SHP77 treated with DMSO at 0.1 percent for 48 hours (cell line): ENCODE results near the gene SEMA3G.

ENCODE experiments used
- DNase-seq: peaks from one replicate; lab custom pipeline; 2025; lab: John Stamatoyannopoulos, UW

SEMA3G gene

DNA sequence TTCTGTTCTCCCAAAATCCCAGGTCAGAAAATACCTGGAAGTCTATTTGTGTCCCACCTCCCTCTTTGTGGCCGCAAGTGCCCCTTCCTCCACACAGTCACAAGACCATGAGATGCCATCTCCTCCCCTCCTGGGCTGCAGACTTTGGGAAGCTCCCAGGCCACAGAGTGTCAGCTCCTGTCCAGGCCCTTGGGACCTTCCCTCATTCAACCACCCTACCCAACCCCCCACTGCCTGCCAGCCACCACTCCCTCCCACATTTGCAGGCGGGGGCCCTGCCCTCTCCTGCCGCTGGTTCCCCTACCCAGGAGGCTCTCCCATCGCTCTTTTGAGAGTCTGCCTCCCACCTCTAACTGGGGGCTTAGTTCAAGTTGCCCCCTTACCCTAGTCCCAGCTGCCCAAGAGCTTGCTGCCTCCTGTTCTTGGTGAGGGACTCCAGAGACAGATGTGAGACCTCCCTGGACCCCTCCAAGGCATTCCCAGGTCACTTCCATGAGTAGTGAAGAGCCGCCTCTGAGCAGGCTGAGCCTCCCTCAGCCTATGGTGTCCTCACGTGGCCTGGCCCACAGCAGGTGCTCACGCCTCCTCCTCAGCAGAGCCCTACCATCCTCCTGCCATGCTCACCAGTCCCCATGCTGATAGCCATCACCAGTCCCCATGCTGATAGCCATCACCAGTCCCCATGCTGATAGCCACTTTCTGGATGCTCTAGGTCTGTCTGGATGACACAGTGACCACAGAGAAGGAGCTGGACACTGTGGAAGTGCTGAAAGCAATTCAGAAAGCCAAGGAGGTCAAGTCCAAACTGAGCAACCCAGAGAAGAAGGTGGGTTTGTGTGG is 34.4 kb upstream of the SEMA3G start:
- DNase-seq = no peak

DNA sequence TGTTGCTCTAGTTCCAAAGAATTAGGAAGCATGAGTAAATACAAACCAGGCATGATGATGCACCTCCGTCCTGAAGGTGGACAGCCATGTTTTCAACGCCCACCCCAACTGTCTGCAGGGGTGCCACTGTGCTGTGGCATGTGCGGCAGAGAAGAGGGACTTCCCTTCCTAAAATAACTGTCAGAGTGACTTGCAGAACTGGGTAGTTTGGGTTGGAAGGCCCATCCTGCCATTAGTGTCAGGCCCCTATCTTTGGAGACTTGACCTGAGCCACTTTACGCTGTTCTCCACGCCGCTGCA is 32.8 kb upstream of the SEMA3G start:
- DNase-seq = no peak

DNA sequence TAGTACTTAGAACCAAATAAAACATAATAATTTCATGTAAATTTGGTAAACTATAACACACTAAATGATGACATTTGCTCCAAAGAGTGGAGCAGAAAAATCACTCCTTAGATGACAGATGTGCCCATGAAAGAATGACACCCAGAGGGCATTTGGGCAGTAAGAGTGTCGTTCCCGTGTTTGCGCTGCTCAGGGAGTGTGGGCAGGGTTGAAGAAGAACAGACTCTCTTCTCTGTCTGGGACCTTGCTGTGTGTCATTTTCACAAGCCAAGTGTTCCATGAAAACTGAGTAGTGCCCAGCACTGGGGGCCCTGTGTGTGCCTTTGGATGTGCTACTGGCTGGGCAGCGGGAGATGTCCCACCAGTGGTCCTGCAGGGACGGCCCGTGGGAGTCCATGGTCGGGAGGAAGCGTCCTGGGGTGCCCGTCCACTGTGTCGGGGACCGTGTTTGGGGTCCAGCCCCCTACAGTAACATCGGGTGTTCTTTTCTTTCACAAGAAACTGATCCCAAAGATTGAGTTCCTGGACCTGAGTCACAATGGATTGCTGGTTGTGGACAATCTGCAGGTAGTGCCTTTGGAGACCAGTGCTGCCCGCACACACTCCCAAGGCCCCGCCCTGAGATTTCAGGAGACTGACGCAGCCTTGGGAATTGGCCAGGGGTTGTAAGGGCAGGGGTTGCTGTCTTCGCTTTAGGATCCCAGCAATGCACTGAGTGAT is 32.3 kb upstream of the SEMA3G start:
- no peak for DNase-seq

DNA sequence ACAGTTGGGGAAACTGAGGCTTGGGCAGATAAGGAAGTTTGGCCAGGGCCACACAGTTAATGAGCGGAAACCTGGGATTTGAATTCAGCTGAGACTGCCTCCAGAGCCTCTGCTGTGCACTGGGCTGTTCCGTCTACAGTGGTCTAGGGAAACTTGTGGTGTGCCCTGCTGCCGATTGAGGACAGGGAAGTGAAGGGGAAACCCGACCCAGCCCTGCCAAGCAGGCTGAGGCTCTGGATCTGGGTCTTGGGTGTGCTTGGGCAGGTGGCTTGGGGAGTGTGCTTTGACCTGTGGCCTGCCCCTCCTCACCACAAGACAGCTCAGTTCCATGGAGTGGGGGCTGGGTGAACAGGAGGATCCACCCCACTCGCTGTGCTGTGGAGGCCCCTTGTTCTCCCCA is 28.1 kb upstream of the SEMA3G start:
- no peak for DNase-seq

DNA sequence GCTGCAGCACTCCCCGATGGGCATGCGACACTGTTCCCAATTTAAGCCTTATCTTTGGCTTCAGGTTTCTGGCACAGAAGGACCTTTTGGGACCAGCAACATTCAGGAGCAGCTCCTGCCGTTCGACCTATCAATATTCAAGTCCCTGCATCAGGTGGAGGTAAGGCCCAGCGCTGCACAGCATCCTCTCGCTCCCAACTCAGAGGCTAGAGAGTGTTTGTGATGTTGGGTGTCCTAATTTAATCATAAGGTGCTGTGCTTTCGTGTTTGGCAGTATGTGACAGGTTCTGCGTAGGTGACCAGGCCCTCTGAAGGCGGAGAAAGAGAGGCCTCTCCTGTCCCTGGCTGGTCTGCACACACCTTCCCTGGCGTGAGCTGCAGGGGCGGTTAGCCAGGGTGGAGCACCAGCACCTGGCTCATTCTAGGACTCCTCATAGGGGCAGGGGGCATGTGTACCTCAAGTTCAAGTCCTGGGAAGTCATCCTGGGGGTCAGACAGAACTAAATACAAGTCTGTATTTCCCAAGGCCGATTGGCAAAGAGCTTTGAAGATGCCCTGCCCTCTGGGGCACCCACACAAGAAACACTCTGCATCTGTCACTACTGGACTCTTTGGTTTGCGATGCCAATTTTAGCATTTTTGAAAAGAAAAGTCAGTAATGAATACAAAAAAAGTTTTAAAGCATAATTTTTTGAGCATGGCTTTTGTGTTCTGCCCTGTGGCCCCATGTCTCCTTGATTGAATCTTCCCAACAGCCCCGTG is 27.5 kb upstream of the SEMA3G start:
- DNase-seq = no peak

DNA sequence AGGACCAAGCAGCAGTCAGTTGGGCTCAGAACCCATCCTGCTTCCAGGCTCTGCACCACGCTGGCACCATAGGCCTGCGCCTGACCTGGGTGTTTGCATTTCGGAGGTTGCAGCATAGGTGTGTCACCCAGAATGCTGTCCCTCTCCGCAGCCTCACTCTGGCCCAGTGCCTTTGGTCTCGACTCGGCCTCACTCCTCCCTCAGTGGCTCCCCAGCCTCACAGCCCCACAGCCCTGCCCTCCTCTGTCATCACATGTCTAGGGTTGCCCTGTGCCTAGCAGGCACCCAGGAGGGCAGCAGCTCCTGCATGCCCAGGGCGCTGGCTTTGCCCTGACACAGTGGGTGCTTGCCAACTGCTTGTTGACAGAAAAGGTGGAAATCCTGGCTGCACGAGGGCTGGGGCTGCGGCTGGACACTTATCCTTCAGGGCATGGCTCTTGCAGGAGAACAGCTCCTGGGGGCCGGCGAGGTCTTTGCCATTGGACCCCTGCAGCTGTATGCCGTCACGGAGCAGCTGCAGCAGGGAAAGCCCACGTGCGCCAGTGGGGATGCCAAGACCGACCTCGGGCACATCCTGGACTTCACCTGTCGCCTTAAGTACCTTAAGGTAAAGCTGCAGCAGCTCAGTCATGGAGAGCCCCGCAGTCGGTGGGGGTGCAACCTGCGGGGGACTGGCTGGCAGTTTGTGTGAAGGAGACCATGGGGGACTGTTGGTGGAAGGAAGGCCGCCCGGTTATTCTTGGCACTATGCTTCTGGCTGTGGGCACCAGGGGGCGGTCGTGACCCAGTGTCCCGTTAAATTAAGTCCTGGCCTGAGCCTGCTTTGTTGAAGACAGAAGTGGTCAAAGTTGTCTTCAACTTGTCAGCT is 26.7 kb upstream of the SEMA3G start:
- no peak for DNase-seq

DNA sequence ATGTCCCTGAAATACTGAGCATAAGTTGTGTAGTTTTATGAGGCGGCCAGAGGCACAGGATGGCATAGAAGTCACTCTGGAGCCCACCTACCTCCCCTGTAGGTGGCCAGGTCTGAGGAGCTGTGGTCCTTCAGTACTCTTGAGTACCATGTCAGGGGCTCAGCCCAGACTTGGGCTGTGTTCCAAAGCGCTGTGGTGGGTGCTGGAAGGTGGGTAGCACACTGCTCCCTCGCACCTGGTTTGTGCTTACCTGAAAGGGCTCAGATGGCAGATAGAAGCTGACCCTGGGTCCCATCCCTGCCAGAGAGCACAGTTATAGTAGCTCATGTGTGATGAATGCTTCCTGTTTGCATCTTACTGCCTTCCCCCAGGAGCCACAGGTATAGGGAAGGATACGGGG is 26.0 kb upstream of the SEMA3G start:
- DNase-seq = no peak

DNA sequence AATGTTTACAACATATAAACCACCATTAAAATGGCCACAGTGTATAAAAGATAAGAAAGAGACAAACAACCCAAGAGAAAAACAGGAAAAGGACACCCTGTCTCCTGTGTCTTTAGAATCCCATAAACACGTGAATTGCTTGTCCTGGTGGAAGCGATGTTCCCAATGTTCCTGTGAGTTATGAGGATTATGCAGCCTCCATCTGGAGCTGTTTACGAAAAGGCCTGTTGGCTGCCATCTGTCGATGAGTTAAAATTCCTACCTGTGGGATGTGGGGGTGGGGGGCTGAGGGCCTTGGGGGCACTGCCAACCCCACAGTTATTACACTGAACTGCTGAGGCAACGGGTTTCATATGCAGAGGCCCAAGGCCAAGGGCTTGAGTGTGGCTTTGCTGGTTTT is 24.1 kb upstream of the SEMA3G start:
- no peak for DNase-seq

DNA sequence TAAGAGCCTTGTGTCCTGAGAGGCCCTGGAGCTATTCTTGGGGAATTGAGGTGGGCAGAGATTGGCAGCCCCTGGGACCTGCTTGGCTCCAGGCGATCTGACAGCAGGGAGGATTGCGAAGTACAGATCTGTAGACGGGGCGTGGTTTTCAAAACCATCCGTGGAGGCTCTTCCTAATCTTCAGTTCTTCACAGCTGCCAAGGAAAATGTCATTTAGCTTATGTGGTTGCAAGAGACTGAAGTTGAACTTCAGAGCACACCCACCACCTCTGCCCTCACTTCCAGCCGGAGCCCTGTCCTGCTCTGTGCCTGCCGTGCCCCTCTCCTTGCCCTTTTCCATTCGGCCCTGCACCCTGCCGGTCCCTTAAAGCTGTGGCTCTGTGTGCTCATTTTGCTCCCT is 23.4 kb upstream of the SEMA3G start:
- no peak for DNase-seq

DNA sequence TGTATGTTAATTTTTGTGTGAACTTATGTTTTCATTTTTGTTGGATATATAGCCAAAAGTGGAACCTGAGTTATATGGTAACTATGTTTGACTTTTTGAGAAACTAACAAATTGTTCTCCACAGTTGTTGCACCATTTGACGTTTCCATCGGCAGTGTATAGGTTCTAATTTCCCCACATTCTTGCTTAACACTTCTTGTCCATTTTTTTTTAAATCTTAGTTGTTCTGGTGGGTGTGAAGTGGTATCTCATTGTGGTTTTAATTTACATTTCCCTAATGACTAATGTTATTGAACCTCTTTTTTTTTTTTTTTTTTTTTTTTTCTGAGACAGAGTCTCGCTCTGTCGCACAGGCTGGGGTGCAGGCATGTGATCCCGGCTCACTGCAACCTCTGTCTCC is 18.5 kb upstream of the SEMA3G start:
- DNase-seq = no peak

DNA sequence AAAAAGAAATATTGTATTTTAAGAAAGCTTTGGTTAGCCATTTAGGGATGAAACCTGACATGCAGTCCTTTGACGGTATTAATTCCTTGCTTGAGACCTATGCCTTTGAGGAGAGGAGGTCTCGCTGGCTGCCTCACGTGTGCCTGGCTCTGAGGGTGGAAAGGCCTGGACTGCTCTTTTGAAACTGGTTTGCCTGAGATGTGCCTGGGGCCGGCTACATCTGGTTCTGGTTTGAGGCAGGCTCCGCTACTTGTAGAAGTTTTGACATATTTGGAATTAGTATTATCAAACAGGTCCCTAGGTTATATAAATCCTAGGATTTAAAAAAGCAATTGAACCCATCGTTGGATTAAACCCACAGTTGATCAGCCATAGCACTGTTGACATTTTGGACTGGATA is 17.0 kb upstream of the SEMA3G start:
- no peak for DNase-seq

DNA sequence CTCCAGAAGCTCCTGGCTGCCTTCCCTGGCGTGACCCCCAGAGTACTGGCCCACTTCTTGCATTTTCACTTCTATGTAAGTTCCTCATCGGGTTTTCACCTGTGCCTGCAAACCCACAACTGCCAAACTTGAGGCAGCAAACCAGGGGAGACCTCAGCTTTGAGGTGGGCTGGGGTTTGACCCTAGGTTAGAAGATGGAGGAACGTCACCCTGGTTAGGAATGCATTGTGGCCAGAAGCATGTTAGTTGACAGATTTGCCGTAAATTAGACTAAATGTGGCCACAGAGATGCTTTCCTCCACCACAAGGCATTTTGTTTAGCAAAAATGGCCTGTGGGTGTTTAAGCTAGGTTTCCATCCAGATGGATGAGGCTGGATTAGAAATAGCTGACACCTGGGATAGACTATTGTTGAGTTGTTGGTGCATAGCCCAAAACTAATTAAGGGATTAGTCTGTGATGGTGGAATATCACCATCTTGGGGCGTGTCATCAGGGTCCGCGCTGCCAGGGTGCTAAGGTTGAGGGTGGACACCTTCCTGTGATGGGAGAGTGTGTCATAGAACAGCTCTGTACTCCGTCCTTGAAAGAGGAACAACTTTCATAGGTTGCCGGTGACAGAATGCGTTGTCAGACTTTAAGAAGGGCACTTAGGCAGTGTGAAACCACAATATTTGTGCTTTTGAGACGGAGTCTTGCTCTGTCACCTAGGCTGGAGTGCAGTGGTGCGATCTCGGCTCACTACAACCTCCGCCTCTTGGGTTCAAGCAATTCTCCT is 14.1 kb upstream of the SEMA3G start:
- DNase-seq = no peak

DNA sequence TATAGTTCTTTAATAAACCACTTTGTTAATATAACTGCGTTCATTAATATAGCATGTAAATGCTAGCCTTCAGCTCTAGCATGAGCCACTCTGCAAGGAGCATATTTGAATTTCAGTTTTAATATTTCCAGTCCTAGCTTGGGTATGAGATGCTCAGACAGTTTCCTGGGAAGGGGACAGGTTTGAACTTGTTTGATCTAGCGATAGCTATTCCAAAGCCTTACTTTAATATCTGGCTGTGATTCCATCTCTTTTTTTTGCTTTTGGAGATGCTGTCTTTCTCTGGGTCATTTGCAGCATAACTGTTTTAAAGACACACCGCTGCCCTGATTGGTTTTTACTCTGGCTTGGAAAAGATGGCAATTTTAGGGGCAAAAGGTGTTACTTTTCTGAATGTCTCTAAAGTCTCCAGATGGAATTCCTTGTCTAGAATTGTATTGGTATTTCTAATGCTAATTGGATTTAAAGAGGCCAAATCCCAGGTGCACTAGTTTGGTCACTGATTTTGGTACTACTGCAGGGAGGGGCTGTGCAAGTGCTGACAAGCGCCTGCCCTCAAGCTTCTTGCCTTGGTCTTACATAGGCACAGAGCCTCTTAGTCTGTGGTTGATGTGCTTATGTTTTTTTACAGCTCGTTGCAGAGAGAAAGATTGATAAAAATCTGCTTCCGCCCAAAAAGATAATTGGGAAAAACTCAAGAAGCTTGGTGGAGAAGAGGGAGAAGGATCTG is 13.3 kb upstream of the SEMA3G start:
- DNase-seq = no peak

DNA sequence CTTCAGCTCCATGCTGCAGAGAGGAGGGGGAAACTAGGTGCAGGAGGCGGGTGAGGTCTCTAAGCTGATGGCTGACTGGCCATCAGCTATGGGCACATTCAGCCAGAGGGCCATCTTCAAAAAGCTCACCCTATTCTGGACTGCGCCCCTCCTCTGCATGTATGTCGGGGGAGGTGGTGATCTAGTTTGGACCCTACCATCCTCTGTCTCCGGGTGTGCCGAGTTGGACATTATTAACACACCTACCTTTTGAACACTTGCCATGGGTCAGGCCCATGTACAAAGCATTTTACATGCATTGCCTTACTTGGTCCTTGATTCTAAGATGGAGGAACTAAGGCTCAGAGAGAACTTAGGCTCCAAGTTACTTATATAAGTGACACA is 11.9 kb upstream of the SEMA3G start:
- DNase-seq = no peak

DNA sequence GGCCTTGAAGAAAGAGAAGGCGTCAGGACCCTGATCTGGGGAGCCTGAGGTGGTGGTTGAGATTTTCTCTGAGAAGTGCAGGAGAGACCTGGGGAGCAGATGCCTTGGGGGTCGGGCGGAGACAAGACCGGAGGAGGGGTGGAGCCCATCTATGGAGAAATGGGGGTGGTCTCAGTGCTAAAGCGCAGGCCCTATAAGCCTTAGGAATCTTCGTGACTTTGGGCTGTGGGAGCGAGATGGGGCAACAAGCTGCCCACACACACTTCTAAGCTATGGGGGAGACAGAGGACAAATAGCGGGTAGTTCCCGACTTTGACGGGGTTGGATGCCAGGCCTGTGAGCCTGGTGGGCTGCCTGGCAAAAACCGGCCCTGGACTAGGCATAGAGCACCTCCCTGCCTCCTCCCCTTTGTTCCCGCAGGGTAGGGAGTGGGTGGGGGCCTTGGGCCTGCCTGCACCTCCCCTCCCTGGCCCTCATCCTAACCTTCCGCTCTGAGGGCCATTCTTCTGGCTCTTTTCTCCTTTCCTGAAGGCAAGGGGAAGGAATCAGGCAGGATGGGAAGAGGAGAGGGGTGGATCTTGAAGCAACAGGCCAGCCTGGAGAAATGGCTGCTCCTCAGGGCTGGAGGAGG is 11.4 kb upstream of the SEMA3G start:
- DNase-seq = no peak

DNA sequence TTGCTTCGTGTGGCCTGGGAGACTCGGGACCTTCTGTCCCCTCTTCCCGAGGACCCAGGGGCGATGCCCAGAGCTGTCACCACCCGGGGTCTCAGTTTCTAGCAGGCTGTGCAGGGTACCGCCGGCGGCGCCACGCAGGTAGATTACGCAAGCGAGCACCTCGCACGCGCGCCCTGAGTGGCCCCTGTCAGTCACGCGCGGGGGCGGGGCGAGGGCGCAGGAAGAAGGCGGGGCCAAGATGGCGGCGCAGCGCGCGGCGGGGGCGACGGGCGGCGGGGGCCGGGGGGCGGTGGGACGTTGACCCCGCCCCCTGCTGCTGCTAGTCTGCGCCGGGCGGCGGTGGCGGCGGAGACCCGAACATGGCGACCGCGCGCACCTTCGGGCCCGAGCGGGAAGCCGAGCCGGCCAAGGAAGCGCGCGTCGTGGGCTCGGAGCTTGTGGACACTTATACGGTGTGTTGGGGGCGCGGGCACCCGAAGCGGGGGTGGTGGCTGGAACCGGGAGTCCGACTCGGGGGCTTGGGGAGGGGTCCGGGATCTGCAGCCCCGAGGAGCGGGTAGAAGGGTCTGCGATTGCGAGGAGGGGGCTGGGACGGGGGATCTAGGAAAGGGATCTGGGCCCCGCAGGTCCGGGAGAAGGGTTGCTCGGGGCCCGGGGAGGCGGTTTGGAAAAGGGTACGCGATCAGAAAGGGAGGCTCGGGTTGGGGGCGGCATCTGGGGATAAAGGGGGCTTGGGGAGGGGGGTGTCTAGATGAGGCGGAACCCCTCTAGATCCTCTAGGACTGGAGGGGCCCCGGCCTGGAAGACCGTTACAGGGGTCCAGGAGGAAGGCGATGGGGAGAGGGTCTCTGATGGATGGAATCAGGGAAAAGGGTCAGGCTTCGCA is 10.6 kb upstream of the SEMA3G start, which contains the start of gene NISCH:
NISCH (plus strand) TSS at position 322 of the 886 bp plus-strand sequence; CDS start at position 360, 38 bp downstream.
- no peak for DNase-seq

DNA sequence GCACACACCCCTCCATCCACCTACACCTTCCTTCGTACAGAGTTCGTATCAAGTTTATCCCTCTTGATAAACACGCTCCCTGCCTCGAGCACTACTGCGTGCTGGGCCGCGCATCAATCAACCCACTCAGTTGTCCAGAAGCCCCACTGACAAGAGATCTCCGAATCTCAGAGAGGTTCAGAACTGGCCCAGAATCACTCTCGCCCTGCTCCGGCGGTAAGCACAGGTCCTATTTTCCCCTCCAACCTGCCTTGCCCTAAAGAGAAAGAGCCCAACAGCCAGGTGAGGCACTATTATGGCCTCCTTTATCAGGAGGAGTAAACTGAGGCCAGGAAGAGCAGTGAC is 10.0 kb upstream of the SEMA3G start:
- DNase-seq = no peak

DNA sequence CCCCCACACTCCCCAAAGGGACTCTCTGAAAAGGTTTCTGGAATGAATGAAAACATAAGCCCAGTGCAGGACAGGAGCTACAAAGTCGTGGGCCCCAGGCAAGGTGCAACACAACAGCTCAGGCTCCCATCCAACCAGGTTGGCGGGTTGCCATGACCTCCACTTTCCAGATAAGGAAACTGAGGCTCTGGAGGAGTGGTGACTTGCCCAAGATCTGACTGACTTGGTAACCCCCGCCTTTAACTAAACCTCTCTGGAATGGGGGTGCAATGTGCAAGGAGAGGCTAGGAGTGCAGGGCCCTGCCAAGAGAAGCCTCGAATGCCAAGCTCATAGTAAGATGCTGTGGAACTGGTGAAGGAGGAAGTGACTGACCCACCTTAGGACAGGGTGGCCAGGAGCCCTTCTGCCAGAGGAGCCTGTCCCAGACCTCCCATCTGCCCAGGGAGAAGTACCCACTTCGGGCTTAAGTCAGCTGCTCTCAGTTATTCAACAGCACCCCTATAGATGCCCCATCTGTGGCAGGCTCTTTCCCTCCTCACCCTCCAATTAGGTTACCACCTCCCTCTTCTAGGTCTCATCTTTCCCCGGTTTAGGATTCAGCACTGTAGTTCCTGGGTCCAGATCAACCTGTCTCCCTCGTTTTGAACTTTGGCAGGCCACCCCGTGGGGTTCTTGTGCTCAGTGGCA is 9.5 kb upstream of the SEMA3G start:
- DNase-seq = no peak
